Activated CD4-positive, alpha-beta memory T cell treated with anti-CD3 and anti-CD28 coated beads, Interleukin-2, amount 10 ng/mL, durations not matched to agents 7 days and 5 days (primary cell): ENCODE data around the gene PCDHB3. TPM values are rescaled to one million over a fixed set of nuclear protein-coding genes. Genes with fewer than 3 reads are reported as not detected.
"Not testable (repeated sequence)": the region's sequence is repeated elsewhere in the genome, so short reads cannot be mapped to it uniquely, and the experiment has no call there.

ENCODE experiments used
- CTCF ChIA-PET: fragments of 350-600 bp; sonication (Branson Sonifier 250); formaldehyde crosslinking; loops from one replicate; lab custom pipeline; 2021; ENCODE audit warnings: antibody characterized with exemption, inconsistent platforms; lab: Charles Lee
- POLR2A ChIA-PET: fragments of 350-600 bp; sonication (Branson Sonifier 250); formaldehyde crosslinking; loops from one replicate; lab custom pipeline; 2021; ENCODE audit warnings: antibody characterized with exemption; lab: Charles Lee
- DNase-seq: peaks from one replicate; pipeline ENCODE4 v3.0.0-alpha.2; 2020
- H3K27ac Mint-ChIP-seq: one replicate; pipeline ENCODE4 v1.8.0; 2021; ENCODE audit warnings: mild to moderate bottlenecking, mixed read lengths
- H3K27me3 Mint-ChIP-seq: one replicate; pipeline ENCODE4 v1.8.0; 2021; ENCODE audit warnings: mixed read lengths
- H3K36me3 Mint-ChIP-seq: one replicate; pipeline ENCODE4 v1.8.0; 2021; ENCODE audit warnings: low read depth, mixed read lengths
- H3K4me1 Mint-ChIP-seq: one replicate; pipeline ENCODE4 v1.8.0; 2021; ENCODE audit warnings: mixed read lengths
- H3K4me3 Mint-ChIP-seq: one replicate; pipeline ENCODE4 v1.8.0; 2021; ENCODE audit warnings: mild to moderate bottlenecking, mixed read lengths
- H3K9me3 Mint-ChIP-seq: one replicate; pipeline ENCODE4 v1.8.0; 2021; ENCODE audit warnings: mixed read lengths
- total RNA-seq, 2 experiments: library from RNA; stranded (reverse); gene quantifications; one replicate each; pipeline ENCODE4 v1.2.3, GENCODE V29; 2021

Gene PCDHB3
- total RNA-seq, 2 experiments from 2014 or later = not detected

- DNase-seq, H3K36me3 Mint-ChIP-seq, CTCF ChIA-PET, H3K4me3 Mint-ChIP-seq, H3K4me1 Mint-ChIP-seq, POLR2A ChIA-PET, H3K27ac Mint-ChIP-seq, H3K27me3 Mint-ChIP-seq: not testable (repeated sequence)
- H3K9me3 Mint-ChIP-seq = peaks cover 15% of the 10 kb centered on the region
These were observed 51.8 kb downstream of the PCDHB3 start for GRCh38 chr5:141152096-141152495.

Other genes with a start within 250 kb of the PCDHB3 start
- not detected for gene PCDHA10, start 244.6 kb upstream of the PCDHB3 start, total RNA-seq
- gene PCDHA11, start 231.5 kb upstream of the PCDHB3 start, total RNA-seq = not detected
- gene PCDHA12, start 225.2 kb upstream of the PCDHB3 start, total RNA-seq = not detected
- gene PCDHA13, start 218.3 kb upstream of the PCDHB3 start, total RNA-seq = not detected
- not detected for gene PCDHAC1, start 174.2 kb upstream of the PCDHB3 start, total RNA-seq
- gene PCDHAC2, start 134.0 kb upstream of the PCDHB3 start, total RNA-seq = not detected
- gene PCDHB1, start 49.1 kb upstream of the PCDHB3 start, total RNA-seq = not detected
- gene PCDHB2, start 5.9 kb upstream of the PCDHB3 start, total RNA-seq = under 1 TPM in 1 of 2 experiments, not detected in 1; 0.20 TPM
- gene PCDHB4, start 21.3 kb downstream of the PCDHB3 start, total RNA-seq = not detected
- not detected for gene PCDHB5, start 34.7 kb downstream of the PCDHB3 start, total RNA-seq
- not detected for gene PCDHB6, start 49.6 kb downstream of the PCDHB3 start, total RNA-seq
- gene PCDHB7, start 72.2 kb downstream of the PCDHB3 start, total RNA-seq = not detected
- not detected for gene PCDHB8, start 77.3 kb downstream of the PCDHB3 start, total RNA-seq
- not detected for gene PCDHB16, start 81.9 kb downstream of the PCDHB3 start, total RNA-seq
- gene PCDHB9, start 86.7 kb downstream of the PCDHB3 start, total RNA-seq = not detected
- gene PCDHB10, start 91.9 kb downstream of the PCDHB3 start, total RNA-seq = not detected
- not detected for gene PCDHB11, start 99.2 kb downstream of the PCDHB3 start, total RNA-seq
- gene PCDHB12, start 108.2 kb downstream of the PCDHB3 start, total RNA-seq = not detected
- not detected for gene PCDHB13, start 113.4 kb downstream of the PCDHB3 start, total RNA-seq
- not detected for gene PCDHB14, start 122.9 kb downstream of the PCDHB3 start, total RNA-seq
- gene PCDHB15, start 144.9 kb downstream of the PCDHB3 start, total RNA-seq = not detected
- under 1 TPM; 0.38 to 0.50 TPM for gene SLC25A2, start 203.6 kb downstream of the PCDHB3 start, total RNA-seq
- 10 to 100 TPM; 74.3 to 75.1 TPM for gene TAF7, start 220.3 kb downstream of the PCDHB3 start, total RNA-seq
- gene PCDHGA1, start 230.0 kb downstream of the PCDHB3 start, total RNA-seq = under 1 TPM in 1 of 2 experiments, not detected in 1; 0.05 TPM
- under 1 TPM in 1 of 2 experiments, not detected in 1; 0.05 TPM for gene PCDHGA2, start 238.3 kb downstream of the PCDHB3 start, total RNA-seq
- not detected for gene PCDHGA3, start 243.4 kb downstream of the PCDHB3 start, total RNA-seq
- gene PCDHGB1, start 249.6 kb downstream of the PCDHB3 start, total RNA-seq = under 1 TPM in 1 of 2 experiments, not detected in 1; 0.13 TPM